Ascending aorta (tissue), 2 donors: ENCODE measurements around the gene ZNF492. TPM values are rescaled to one million over a fixed set of nuclear protein-coding genes. Genes with fewer than 3 reads are reported as not detected.

ENCODE experiments used
- DNase-seq, 2 donors: peaks; one replicate each; pipeline ENCODE4 v3.0.0-alpha.2; 2019; ENCODE audit warnings: low spot score in 2 of 2
- H3K27ac ChIP-seq, 2 donors: fragments of 200-600 bp; sonication (generic); one replicate each; pipeline ENCODE4 v1.5.1; 2016 to 2017; ENCODE audit warnings: mild to moderate bottlenecking in 1 of 2
- H3K27me3 ChIP-seq: fragments of 200-600 bp; sonication (generic); one replicate; pipeline ENCODE4 v1.5.1; 2017
- H3K36me3 ChIP-seq, 2 donors: fragments of 200-600 bp; sonication (generic); one replicate each; pipeline ENCODE4 v1.5.1; 2016
- H3K4me1 ChIP-seq, 2 donors: fragments of 200-600 bp; sonication (generic); one replicate each; pipeline ENCODE4 v1.5.1; 2016 to 2017; ENCODE audit warnings: mild to moderate bottlenecking in 1 of 2
- H3K4me3 ChIP-seq, 2 donors: fragments of 200-600 bp; sonication (generic); one replicate each; pipeline ENCODE4 v1.5.1; 2016 to 2017; ENCODE audit warnings: mild to moderate bottlenecking in 1 of 2
- H3K9me3 ChIP-seq, 2 donors: fragments of 200-600 bp; sonication (generic); one replicate each; pipeline ENCODE4 v1.5.1; 2016
- CTCF ChIP-seq, 3 experiments: fragments of 200-600 bp in 2 of 3; fragments of 450-650 bp in 1 of 3; sonication (generic) in 2 of 3; IDR thresholded peaks; one replicate each; pipeline ENCODE4 v1.5.1; 2016 to 2019; ENCODE audit warnings: antibody characterized with exemption in 3 of 3, mild to moderate bottlenecking in 1 of 3, moderate library complexity in 1 of 3
- intact Hi-C: fragments of 100-400 bp; cut with DNase I; formaldehyde crosslinking; loops from one replicate; pipeline ENCODE4 v1.15.1; 2023
- total RNA-seq: library from RNA; depleted of rRNA; stranded (reverse); fragments of >200 nt; gene quantifications from one replicate; pipeline ENCODE4 v1.1.0, GENCODE V29; 2016

Gene ZNF492
- total RNA-seq, 1 donor from 2014 or later: 1.6 TPM

GRCh38 chr19:22708983-22709382 is 74.9 kb downstream of the ZNF492 start:
- no peak for TF ChIP-seq CTCF (IDR thresholded peaks at IDR 0.05)
- no peak overlapping the region for H3K4me3 ChIP-seq
- intact Hi-C loops: no loop called here
- no peaks in the 10 kb centered on the region for H3K4me1 ChIP-seq
- no peaks in the 10 kb centered on the region for H3K9me3 ChIP-seq
- no peak for DNase-seq
- H3K27ac ChIP-seq: no peak overlapping the region
- H3K27me3 ChIP-seq: no peaks in the 10 kb centered on the region
- H3K36me3 ChIP-seq: no peaks in the 10 kb centered on the region

Other genes starting within 250 kb of the ZNF492 start
- gene ZNF98, start 212.0 kb upstream of the ZNF492 start, total RNA-seq: 0.96 TPM
- not detected for gene ZNF99, start 149.8 kb downstream of the ZNF492 start, total RNA-seq
- gene ZNF723, start 198.0 kb downstream of the ZNF492 start, total RNA-seq: not detected